SW480 (cell line): Measurements from ENCODE around the gene RFNG.
A peak's percentile ranks its signal among the peaks of the same experiment; 100 is the strongest.

Source experiments
- DNase-seq: peaks from one replicate; pipeline ENCODE4 v3.0.0-alpha.2; 2016; ENCODE audit warnings: low spot score

RFNG gene

GRCh38 chr17:82051776-82052637 lies at the start of gene RFNG, which contains the start of gene GPS1:
RFNG (minus strand) TSS chr17:82051811; CDS start chr17:82051766, 45 bp downstream.
GPS1 (plus strand) TSS chr17:82051898; CDS start chr17:82051932, 34 bp downstream.
- peak; percentile 62 for DNase-seq

- no peak for DNase-seq
Observed at GRCh38 chr17:82101301-82101715, 49.7 kb upstream of the RFNG start.

- DNase-seq: no peak
Observed at GRCh38 chr17:82100502-82101298, 49.1 kb upstream of the RFNG start.

DNA sequence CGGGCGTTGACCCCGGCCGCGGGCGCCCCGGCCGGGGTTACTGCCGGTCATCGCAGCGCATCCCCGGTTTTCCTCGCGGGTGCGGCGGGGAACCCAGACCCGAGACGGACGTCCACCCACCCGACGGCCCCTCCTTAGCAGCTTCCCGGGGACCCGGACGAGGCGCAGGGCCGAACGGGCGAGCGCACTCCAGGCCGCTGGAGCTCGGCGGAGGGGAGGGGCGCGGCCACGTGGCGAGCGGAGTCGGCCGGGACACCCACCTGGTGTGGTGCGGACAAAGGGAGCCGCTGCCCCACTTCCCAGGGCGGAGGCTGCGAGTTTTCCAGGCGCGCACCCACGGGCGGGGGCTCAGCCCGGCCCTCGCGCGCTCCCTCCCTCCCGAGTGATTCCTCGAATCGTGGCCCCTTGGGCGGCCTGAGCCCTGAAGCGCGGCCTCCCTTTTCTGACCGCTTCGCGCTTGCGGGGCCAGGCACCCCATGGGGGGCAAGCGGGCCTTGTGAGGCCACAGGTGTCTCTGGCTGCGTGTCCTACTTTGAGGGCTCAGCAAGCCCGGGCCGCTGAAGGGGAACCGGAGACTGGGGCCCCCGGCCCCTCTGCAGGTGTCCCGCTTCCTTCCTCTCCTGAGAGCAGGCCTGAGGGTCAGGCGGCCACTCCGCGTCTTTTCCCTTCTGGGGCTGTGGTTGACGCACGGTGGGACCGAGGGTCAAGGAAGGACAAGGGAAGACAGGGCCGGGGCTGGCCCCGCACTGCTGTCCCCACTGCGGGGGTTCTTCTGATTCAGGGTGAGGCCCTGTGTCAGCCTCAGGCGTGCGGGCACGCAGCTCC lies 47.5 kb upstream of the RFNG start:
- DNase-seq: no peak

- DNase-seq: peak; percentile 93
Observed at GRCh38 chr17:82098169-82098938, 46.7 kb upstream of the RFNG start, which contains the start of gene FASN. FASN (minus strand) TSS chr17:82098236; CDS start chr17:82096445, 1,791 bp downstream.

- no peak for DNase-seq
Observed at GRCh38 chr17:82097919-82098168, 46.2 kb upstream of the RFNG start.

GRCh38 chr17:82097184-82097918 lies 45.7 kb upstream of the RFNG start:
- peak; percentile 36 for DNase-seq

DNA sequence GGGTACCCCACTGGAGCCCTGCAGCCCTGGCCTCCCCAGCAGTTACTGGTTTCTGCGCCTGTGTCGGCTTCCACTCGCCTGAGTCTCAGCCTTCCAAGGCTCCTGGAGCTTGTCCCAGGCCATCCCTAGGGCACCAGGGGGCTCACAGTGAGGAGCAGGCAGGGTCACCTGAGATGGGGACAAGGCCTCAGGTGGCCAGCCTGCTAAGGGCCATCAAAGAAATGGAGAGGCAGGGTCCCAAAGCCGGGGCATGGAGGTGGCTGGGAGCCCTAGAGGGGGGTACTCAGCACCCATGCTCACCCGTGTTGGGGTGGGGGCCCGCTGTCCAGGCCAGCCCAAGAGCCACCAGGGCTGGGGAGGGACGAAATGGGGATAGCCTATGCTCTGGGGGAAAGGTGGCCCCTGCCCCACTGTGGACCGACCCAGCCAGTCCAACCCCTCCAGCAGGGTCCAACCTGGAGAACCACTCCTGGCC lies 45.1 kb upstream of the RFNG start:
- DNase-seq: no peak

DNA sequence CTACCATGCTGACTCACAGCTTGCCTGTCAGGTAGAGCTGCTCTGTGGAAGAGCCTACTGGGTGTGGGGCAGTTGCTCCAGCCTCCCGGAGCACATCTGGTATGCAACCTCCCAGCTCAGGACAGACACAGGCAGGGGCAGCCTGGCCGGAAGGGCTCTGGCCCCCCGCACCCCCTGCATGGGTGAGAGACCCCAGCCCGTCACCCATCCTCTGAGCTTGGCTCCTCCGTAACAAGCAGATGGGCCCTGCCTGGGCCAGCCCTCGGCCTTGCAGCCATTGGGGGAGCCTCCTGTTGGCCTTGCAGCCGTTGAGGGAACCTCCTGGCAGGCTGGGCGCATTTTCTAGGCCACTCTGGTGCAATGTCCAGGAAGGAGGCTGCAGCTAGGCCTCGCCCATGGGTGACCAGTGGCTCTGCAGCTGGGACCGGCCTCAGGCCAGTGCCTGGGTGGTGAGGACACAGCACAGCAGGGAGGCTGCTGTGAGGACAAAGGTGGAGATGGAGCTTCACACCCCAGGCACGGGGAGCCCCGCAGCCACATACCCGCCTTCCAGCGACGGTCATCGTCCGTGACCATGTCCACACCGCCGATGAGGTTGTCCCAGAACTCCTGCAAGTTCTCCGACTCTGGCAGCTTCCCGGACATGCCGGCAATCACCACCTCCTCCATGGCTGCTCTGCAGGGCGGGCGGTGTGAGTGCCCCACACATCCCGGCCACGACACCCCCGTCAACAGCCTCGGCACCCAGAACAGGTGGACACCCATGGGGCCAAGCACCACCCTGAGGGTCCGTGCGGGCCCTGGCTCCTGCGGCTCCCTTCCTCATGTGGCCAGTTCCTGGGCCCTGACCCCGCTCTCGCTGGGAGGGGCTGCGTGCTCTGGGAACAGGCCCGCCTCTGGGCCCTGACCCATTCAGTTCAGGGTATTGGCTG lies 44.4 kb upstream of the RFNG start:
- no peak for DNase-seq

DNA sequence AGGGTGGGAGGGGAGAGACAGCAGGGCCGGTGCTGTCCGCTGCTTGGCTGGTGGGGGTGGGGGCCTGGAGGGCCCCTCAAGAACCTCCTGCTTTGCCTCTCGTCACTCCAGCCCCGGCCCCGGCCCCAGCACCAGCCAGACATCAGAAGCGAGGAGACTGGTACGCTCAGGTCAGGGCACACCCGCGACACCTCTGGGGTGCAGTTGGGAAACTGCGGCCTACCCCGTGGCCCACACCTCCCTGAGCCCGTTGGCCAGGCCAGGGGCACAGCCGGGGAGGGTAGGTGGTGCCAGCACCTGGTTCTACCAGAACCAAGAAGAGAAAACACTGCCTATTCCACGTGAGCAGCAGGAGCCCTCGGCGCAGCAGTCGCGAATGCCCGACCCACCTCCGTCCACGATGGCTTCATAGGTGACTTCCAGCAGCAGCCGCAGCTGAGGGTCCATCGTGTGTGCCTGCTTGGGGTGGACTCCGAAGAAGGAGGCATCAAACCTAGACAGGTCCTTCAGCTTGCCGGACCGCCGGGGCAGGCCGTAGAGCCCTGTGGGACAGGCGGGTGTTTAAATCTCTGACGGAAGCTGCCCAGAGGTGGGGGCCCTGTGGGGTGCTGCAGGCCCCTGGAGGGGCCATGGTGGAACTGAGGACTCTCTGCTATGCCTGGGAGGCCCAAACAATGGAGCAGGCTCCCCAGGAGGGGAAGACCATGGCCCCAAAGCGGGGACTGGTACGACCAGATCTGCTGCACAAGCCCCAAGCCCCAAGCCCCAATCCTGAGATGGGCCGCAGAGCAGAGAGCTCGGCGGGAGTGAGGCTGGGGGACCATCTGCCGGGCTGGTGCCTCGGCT lies 43.5 kb upstream of the RFNG start:
- no peak for DNase-seq

DNA sequence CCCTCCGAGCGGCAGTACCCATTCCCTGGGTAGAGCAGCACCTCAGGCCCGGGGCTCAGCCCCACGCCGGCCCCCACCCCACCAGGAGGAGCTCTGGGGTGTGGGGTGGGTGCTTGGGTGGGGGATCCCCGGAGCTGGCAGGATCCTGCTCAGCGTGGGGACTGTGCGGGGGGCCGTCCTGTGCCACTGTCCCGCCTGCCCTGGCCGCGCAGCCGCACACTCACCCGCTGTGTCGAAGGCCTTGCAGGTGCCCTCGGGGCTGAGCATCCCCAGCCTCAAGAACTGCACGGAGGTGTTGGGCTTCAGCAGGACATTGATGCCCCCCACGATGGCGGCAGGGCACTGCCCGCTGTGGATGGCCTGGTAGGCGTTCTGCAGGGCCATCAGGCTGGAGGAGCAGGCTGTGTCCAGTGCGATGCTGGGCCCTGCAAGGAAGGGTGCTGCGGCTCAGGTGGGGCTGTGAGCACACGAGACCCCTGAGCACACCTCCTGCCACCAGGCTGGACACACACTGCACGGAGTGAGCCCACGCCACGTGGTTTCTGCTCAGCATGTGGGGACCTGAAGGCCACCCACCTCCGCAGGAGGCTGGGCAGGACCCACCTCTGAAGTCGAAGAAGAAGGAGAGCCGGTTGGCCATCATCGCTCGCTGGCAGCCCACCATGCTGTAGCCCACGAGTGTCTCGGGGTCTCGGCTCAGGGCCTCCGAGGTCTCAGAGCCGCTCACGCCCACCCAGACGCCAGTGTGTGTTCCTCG lies 41.6 kb upstream of the RFNG start:
- DNase-seq: no peak

- DNase-seq: no peak
Observed at GRCh38 chr17:82092628-82092994, 41.0 kb upstream of the RFNG start.

GRCh38 chr17:82092094-82092586 lies 40.5 kb upstream of the RFNG start:
- no peak for DNase-seq

- DNase-seq: no peak
Observed at GRCh38 chr17:82091264-82092066, 39.9 kb upstream of the RFNG start.

- no peak for DNase-seq
Observed at GRCh38 chr17:82090549-82091263, 39.1 kb upstream of the RFNG start.
